Neural cell (in vitro differentiated cells): ENCODE measurements around the gene BICRAL.

ENCODE experiments used
- SMC3 ChIP-seq: fragments of 450-650 bp; conservative IDR thresholded peaks from 2 replicates; pipeline ENCODE4 v1.6.1; 2014; ENCODE audit warnings: antibody characterized with exemption, mild to moderate bottlenecking, moderate library complexity; ENCODE audit not compliant: poor library complexity
- TF ChIP-seq, protein P1 (sequence below): fragments of 450-650 bp; IDR thresholded peaks from 2 replicates; pipeline ENCODE4 v1.5.1; 2014; ENCODE audit warnings: antibody characterized with exemption, mild to moderate bottlenecking, moderate library complexity; ENCODE audit not compliant: poor library complexity, severe bottlenecking

DNA sequence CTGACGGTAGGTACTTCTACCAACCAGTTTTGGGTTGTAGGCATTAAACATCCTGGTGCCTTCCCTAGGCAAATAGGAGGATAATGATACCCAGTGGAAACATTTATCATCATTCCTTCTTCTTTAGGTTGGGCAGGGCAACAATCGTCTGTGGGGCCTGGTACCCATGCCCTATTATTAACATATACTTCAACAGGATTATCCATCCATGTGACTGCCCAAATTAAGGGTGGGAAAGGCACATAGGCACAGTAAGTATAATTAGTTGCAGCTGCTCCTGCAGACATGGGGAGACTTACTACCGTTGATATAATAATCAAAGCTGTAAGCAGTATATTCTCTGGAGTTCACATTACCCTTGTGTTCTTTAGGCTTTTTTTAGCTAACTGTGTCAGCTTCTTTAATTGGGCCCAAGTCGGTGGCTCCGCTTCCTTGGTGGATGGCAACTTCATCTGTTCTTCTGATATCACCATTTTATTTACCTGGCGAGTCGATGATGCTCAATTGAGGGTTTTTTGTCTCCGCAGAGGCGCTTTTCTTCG is 114.4 kb downstream of the BICRAL start:
- no peak for TF ChIP-seq SMC3
- TF ChIP-seq, protein P1, sequence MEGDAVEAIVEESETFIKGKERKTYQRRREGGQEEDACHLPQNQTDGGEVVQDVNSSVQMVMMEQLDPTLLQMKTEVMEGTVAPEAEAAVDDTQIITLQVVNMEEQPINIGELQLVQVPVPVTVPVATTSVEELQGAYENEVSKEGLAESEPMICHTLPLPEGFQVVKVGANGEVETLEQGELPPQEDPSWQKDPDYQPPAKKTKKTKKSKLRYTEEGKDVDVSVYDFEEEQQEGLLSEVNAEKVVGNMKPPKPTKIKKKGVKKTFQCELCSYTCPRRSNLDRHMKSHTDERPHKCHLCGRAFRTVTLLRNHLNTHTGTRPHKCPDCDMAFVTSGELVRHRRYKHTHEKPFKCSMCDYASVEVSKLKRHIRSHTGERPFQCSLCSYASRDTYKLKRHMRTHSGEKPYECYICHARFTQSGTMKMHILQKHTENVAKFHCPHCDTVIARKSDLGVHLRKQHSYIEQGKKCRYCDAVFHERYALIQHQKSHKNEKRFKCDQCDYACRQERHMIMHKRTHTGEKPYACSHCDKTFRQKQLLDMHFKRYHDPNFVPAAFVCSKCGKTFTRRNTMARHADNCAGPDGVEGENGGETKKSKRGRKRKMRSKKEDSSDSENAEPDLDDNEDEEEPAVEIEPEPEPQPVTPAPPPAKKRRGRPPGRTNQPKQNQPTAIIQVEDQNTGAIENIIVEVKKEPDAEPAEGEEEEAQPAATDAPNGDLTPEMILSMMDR, result no peak
